ENCODE results near the gene TNIK. TPM values are rescaled to one million over a fixed set of nuclear protein-coding genes. Genes with fewer than 3 reads are reported as not detected.

TNIK gene
- total and polyA plus RNA-seq, 2 of the 13 experiments (the other 11 are each of a cell fraction or from before 2014, with no cell fraction given), result 0.15 to 0.22 TPM

DNA sequence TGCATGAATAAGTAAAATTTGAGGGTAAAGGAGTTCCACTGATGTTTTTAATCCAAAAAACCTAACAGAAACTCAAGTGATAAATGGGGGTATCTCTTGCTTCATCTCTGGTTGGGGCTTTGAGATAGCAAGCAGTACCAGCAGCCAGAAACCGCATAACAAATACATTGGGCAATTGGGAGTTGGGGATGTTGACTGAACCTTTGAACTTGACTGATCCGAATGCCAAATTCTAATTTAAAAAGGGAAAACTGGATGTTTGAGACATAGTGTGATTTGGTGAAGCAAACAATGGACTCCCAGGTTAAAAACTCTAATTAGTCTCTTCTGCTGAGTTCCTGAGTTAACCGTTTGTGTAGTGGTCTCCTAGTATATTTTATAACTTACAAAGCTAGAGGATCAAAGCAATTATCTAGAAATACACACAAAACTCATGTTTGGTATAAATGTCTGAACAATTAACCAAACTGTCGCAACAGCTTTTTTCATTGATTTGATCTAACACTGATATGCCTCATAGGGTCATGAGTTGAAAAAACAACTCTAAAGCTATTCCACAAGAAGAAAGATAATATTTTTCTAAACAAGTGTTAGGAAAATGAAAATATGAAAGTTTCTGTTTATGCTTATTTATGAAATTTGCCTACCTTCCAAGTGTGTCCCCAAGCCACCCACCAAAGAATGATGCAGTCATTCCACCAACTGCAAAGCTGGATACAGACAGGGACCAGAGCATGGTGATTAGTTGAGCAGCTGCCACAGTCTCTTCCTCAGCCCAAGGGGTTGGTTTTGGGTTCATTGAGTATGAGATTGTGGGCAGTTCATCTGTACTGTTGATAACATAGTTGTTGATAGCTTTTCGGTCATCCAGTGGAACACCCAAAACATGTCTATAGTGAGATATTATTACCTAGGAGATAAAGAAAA lies 446.1 kb downstream of the TNIK start (continued):
- TF ChIP-seq ZNF770 (CRISPR knock-in tag; IDR thresholded peaks at IDR 0.05) (no peak), ZNF264 (CRISPR knock-in tag; IDR thresholded peaks at IDR 0.05) (peak; percentile 78; the same call in 1 of the 2 replicates), TAF1 (CRISPR knock-in tag; IDR thresholded peaks at IDR 0.05) (no peak), ZNF431 (CRISPR knock-in tag; IDR thresholded peaks at IDR 0.05; ENCODE audit: borderline replicate concordance, low read depth) (no peak), DR1 (CRISPR knock-in tag; IDR thresholded peaks at IDR 0.05) (no peak), TOPORS (CRISPR knock-in tag; IDR thresholded peaks at IDR 0.05) (0 out of 2 replicates have a peak, but pooled peaks have one; percentile 43), ZNF598 (CRISPR knock-in tag; IDR thresholded peaks at IDR 0.05; ENCODE audit: borderline replicate concordance) (no peak)
- TF ChIP-seq, protein P1, sequence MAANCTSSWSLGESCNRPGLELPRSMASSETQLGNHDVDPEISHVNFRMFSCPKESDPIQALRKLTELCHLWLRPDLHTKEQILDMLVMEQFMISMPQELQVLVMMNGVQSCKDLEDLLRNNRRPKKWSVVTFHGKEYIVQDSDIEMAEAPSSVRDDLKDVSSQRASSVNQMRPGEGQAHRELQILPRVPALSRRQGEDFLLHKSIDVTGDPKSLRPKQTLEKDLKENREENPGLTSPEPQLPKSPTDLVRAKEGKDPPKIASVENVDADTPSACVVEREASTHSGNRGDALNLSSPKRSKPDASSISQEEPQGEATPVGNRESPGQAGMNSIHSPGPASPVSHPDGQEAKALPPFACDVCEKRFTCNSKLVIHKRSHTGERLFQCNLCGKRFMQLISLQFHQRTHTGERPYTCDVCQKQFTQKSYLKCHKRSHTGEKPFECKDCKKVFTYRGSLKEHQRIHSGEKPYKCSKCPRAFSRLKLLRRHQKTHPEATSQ (CRISPR knock-in tag; IDR thresholded peaks at IDR 0.05; ENCODE audit: borderline replicate concordance), result 0 out of 2 replicates have a peak, but pooled peaks have one; percentile 34
- TF ChIP-seq, protein P2, sequence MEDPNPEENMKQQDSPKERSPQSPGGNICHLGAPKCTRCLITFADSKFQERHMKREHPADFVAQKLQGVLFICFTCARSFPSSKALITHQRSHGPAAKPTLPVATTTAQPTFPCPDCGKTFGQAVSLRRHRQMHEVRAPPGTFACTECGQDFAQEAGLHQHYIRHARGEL (CRISPR knock-in tag; IDR thresholded peaks at IDR 0.05), result no peak
- TF ChIP-seq, protein P3, sequence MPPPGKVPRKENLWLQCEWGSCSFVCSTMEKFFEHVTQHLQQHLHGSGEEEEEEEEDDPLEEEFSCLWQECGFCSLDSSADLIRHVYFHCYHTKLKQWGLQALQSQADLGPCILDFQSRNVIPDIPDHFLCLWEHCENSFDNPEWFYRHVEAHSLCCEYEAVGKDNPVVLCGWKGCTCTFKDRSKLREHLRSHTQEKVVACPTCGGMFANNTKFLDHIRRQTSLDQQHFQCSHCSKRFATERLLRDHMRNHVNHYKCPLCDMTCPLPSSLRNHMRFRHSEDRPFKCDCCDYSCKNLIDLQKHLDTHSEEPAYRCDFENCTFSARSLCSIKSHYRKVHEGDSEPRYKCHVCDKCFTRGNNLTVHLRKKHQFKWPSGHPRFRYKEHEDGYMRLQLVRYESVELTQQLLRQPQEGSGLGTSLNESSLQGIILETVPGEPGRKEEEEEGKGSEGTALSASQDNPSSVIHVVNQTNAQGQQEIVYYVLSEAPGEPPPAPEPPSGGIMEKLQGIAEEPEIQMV (CRISPR knock-in tag; IDR thresholded peaks at IDR 0.05; ENCODE audit: low read depth), result no peak

Measured in HepG2 (cell line).